Neuronal stem cell (in vitro differentiated cells): ENCODE measurements around the gene ATP2A3.

ENCODE experiments used
- DNase-seq: peaks from one replicate; pipeline ENCODE4 v3.0.0-alpha.2; 2013; ENCODE audit warnings: low spot score
- H2AFZ ChIP-seq: one replicate; pipeline ENCODE4 v1.6.1; 2013; ENCODE audit warnings: mild to moderate bottlenecking, low read length, inconsistent platforms
- H2AK5ac ChIP-seq: 2 replicates; pipeline ENCODE4 v1.6.1; 2013; ENCODE audit warnings: low read depth, mild to moderate bottlenecking, inconsistent platforms, low read length, moderate library complexity, mixed read lengths
- H2BK120ac ChIP-seq: 2 replicates; pipeline ENCODE4 v1.6.1; 2013; ENCODE audit warnings: low read depth, mild to moderate bottlenecking, inconsistent platforms, low read length, moderate library complexity, mixed read lengths
- H2BK12ac ChIP-seq: one replicate; pipeline ENCODE4 v1.6.1; 2013; ENCODE audit warnings: low read length, inconsistent platforms
- H2BK15ac ChIP-seq: 2 replicates; pipeline ENCODE4 v1.6.1; 2013; ENCODE audit warnings: mild to moderate bottlenecking, low read length, inconsistent platforms, mixed read lengths
- H2BK5ac ChIP-seq: one replicate; pipeline ENCODE4 v1.6.1; 2013; ENCODE audit warnings: inconsistent platforms, mild to moderate bottlenecking, low read length, moderate library complexity
- H3K14ac ChIP-seq: one replicate; pipeline ENCODE4 v1.6.1; 2013; ENCODE audit warnings: low read length, inconsistent platforms
- H3K18ac ChIP-seq: 2 replicates; pipeline ENCODE4 v1.6.1; 2013; ENCODE audit warnings: low read length, inconsistent platforms
- H3K23ac ChIP-seq: 2 replicates; pipeline ENCODE4 v1.6.1; 2013; ENCODE audit warnings: low read depth, mild to moderate bottlenecking, mixed read lengths, low read length, inconsistent platforms; ENCODE audit not compliant: poor library complexity
- H3K27ac ChIP-seq: replicated peaks from 3 replicates; pipeline ENCODE4 v1.5.1; 2013; ENCODE audit warnings: low read length, inconsistent platforms
- H3K27me3 ChIP-seq, 3 experiments: 2 replicates each; pipeline ENCODE4 v1.6.1; 2013; ENCODE audit warnings: low read length in 3 of 3, mild to moderate bottlenecking in 2 of 3, inconsistent platforms in 1 of 3, low read depth in 1 of 3, mixed read lengths in 1 of 3, moderate library complexity in 1 of 3; ENCODE audit not compliant: control insufficient read depth in 3 of 3, insufficient read depth in 3 of 3
- H3K36me3 ChIP-seq, 2 donors: replicated peaks in 1 of 2; 2 replicates each; pipeline ENCODE4 v1.6.1; 2013; ENCODE audit warnings: low read length in 2 of 2; ENCODE audit not compliant: control insufficient read depth in 2 of 2, insufficient read depth in 2 of 2
- H3K4ac ChIP-seq: 2 replicates; pipeline ENCODE4 v1.6.1; 2013; ENCODE audit warnings: inconsistent platforms, mild to moderate bottlenecking, low read length, moderate library complexity
- H3K4me1 ChIP-seq, 2 donors: 1 replicate in 1 of 2; 2 replicates in 1 of 2; pipeline ENCODE4 v1.6.1; 2013; ENCODE audit warnings: low read length in 2 of 2, low read depth in 1 of 2; ENCODE audit not compliant: control insufficient read depth in 2 of 2, insufficient read depth in 1 of 2
- H3K4me2 ChIP-seq: one replicate; pipeline ENCODE4 v1.6.1; 2013; ENCODE audit warnings: mild to moderate bottlenecking, low read length, inconsistent platforms; ENCODE audit not compliant: insufficient read depth, poor library complexity, severe bottlenecking
- H3K4me3 ChIP-seq, 2 donors: 2 replicates each; pipeline ENCODE4 v1.5.1; 2013; ENCODE audit warnings: low read length in 2 of 2, mild to moderate bottlenecking in 2 of 2, inconsistent platforms in 1 of 2, moderate library complexity in 1 of 2
- H3K79me1 ChIP-seq: one replicate; pipeline ENCODE4 v1.6.1; 2013; ENCODE audit warnings: low read depth, mild to moderate bottlenecking, inconsistent platforms, low read length, moderate library complexity
- H3K9ac ChIP-seq: one replicate; pipeline ENCODE4 v1.6.1; 2013; ENCODE audit warnings: mild to moderate bottlenecking, low read depth, low read length, inconsistent platforms; ENCODE audit not compliant: poor library complexity
- H3K9me3 ChIP-seq, 2 donors: replicated peaks in 1 of 2; 2 replicates each; pipeline versions ENCODE3 to v1.6.1; 2013; ENCODE audit warnings: low read length in 2 of 2, mild to moderate bottlenecking in 2 of 2, inconsistent platforms in 1 of 2, low read depth in 1 of 2, mixed read lengths in 1 of 2, moderate library complexity in 1 of 2; ENCODE audit not compliant: control insufficient read depth in 2 of 2, insufficient read depth in 1 of 2
- H4K8ac ChIP-seq: one replicate; pipeline ENCODE4 v1.6.1; 2013; ENCODE audit warnings: low read depth, mild to moderate bottlenecking, inconsistent platforms, low read length, moderate library complexity
- H4K91ac ChIP-seq: one replicate; pipeline ENCODE4 v1.6.1; 2013; ENCODE audit warnings: low read length, low read depth, mild to moderate bottlenecking, inconsistent platforms; ENCODE audit not compliant: poor library complexity
- WGBS, 2 donors: extraction: QIAGEN DNeasy Blood & Tissue Kit; methylation state at CpG; one replicate each; pipeline ENCODE4 v1.1.7; 2013; ENCODE audit warnings: missing lambda C conversion rate in 2 of 2, mixed read lengths in 1 of 2; ENCODE audit not compliant: insufficient read length in 2 of 2, insufficient replicate concordance in 1 of 2; ENCODE audit errors: extremely low coverage in 2 of 2; 5-methylcytosine and 5-hydroxymethylcytosine counted together

The ATP2A3 gene

DNA sequence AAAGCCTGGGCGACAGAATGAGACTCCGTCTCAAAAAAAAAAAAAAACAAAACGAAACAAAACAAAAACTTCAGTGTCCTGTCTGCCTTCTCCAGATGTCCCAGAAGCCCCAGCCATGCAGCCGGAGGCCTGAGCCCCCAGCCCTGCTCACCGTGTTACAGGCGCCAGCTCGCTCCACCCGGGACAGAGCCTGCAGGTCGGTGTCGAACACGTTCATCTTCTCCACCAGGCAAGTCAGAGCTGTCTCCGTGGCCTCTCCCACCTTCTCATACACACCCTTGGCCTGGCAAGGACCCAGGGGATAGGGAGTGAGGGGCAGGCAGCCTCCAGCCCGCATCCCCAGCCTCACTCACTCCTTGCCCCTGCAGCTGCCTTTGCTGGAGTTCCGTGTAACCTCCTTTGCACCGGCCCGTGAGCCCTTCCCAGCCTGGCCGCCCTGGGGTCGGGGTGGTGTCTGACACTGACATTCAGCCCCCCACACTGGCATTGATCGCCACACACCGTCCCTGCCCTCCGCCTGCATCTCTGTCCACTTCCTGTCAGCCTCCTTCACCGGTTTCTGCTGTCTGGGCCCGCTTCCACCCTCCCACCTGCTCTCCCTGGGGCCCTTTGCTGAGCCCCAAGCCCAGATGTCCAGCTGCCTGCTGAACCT is 20.9 kb downstream of the ATP2A3 start:
- no CpG with 5 or more reads among the region's 23 CpGs for WGBS, 2 donors
- no peak overlapping the region for H3K27ac ChIP-seq
- H3K4me1 ChIP-seq, result peaks cover 0 to 9% of the 10 kb centered on the region in 2 donors
- H3K79me1 ChIP-seq, result no peaks in the 10 kb centered on the region
- H2BK12ac ChIP-seq, result no peak overlapping the region
- DNase-seq, result no peak
- no peak overlapping the region for H3K4me3 ChIP-seq
- H3K23ac ChIP-seq, result no peak overlapping the region
- H4K8ac ChIP-seq, result no peak overlapping the region
- H2BK120ac ChIP-seq, result no peak overlapping the region
- no peak overlapping the region for H3K14ac ChIP-seq
- no peaks in the 10 kb centered on the region for H3K9me3 ChIP-seq
- no peak overlapping the region for H3K9ac ChIP-seq
- H2BK15ac ChIP-seq, result peak overlapping the region; percentile 34
- no peaks in the 10 kb centered on the region for H3K36me3 ChIP-seq
- no peak overlapping the region for H4K91ac ChIP-seq
- peak overlapping the region; percentile 24 for H2AK5ac ChIP-seq
- peaks cover 0 to 34% (median 5%) of the 10 kb centered on the region in 3 experiments for H3K27me3 ChIP-seq
- no peak overlapping the region for H3K4ac ChIP-seq
- H2AFZ ChIP-seq, result no peak overlapping the region
- H3K18ac ChIP-seq, result no peak overlapping the region
- no peak overlapping the region for H3K4me2 ChIP-seq
- no peak overlapping the region for H2BK5ac ChIP-seq

DNA sequence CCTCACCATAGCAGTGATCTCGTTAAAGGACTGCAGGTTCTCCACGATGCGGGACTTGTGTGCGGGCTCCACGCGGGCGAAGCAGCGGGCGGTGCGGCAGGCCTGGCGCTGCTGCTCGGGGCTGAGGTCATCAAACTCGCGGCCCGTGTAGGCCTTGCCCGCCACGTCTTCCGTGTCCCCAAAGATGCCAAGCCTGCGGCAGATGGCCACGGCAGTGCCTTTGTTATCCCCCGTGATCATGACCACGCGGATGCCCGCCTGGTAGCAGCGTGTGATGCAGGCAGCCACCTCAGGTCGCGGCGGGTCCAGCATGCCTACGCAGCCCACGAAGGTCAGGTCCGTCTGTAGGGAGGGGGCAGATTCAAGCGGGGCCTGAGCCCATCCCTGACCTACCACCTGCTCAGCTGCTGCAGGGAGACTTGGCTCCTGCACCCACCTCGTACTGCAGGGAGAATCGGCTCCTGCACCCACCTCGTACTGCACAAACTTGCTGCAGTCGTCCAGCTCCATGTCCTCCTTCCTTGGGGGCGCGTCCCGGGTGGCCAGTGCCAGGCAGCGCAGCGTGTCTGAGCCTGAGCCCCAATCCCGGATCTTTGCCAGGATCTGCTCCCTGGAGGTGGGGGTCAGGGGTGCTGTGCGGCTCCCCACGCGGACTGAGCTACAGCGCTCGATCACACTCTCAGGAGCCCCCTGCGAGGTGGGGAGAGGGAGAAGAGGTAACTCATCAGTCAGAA is 23.1 kb downstream of the ATP2A3 start:
- Histone ChIP-seq H3K27ac (no peak overlapping the region), H2BK12ac (peak overlapping the region; percentile 94), H3K4me2 (no peak overlapping the region), H2AK5ac (peak overlapping the region; percentile 89), H4K8ac (no peak overlapping the region), H2BK15ac (no peak overlapping the region), H2BK120ac (no peak overlapping the region), H3K18ac (peak overlapping the region; percentile 67), H3K4ac (no peak overlapping the region), H3K23ac (peak overlapping the region; percentile 90), H3K4me3 (no peak overlapping the region), H4K91ac (no peak overlapping the region), H3K9ac (peak overlapping the region; percentile 15), H2AFZ (no peak overlapping the region), H3K36me3 (no peaks in the 10 kb centered on the region), H3K14ac (no peak overlapping the region), H3K4me1 (peaks cover 0 to 9% of the 10 kb centered on the region in 2 donors), H2BK5ac (no peak overlapping the region), H3K9me3 (no peaks in the 10 kb centered on the region), H3K27me3 (peaks cover 0 to 29% (median 5%) of the 10 kb centered on the region in 3 experiments), H3K79me1 (no peaks in the 10 kb centered on the region)
- no peak for DNase-seq
- WGBS, 2 donors, result no CpG with 5 or more reads among the region's 48 CpGs

DNA sequence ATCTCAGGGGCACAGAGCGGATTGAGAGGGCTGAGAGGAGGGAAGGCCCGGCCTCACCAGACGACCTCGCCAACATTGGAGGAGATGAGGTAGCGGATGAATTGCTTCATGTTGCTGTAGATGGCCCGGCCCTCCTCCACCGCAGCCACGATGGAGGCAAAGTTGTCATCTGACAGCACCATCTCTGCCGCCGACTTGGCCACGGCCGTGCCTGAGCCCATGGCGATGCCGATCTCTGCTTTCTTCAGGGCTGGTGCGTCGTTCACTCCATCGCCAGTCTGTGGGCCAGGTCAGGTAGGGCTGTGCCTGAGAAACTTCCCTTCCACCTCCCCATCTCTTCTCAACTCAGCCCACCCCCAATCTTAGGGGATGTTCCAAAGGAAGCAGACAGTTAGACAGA is 26.9 kb downstream of the ATP2A3 start:
- H2BK12ac ChIP-seq, result no peak overlapping the region
- no peaks in the 10 kb centered on the region for H3K79me1 ChIP-seq
- H2AK5ac ChIP-seq, result no peak overlapping the region
- H3K4ac ChIP-seq, result no peak overlapping the region
- H4K91ac ChIP-seq, result no peak overlapping the region
- no peak for DNase-seq
- H3K27me3 ChIP-seq, result peaks cover 0 to 3% (median 0%) of the 10 kb centered on the region in 3 experiments
- H3K18ac ChIP-seq, result no peak overlapping the region
- H3K23ac ChIP-seq, result peak overlapping the region; percentile 25
- H3K9ac ChIP-seq, result no peak overlapping the region
- peaks cover 0 to 2% of the 10 kb centered on the region in 2 donors for H3K4me1 ChIP-seq
- H3K27ac ChIP-seq, result no peak overlapping the region
- WGBS, 2 donors, result no CpG with 5 or more reads among the region's 17 CpGs
- no peak overlapping the region for H2BK120ac ChIP-seq
- no peak overlapping the region for H3K4me3 ChIP-seq
- no peaks in the 10 kb centered on the region for H3K9me3 ChIP-seq
- no peak overlapping the region for H3K14ac ChIP-seq
- H2BK15ac ChIP-seq, result no peak overlapping the region
- no peak overlapping the region for H4K8ac ChIP-seq
- peak overlapping the region; percentile 71 for H2BK5ac ChIP-seq
- H3K36me3 ChIP-seq, result no peaks in the 10 kb centered on the region
- no peak overlapping the region for H2AFZ ChIP-seq
- H3K4me2 ChIP-seq, result no peak overlapping the region

GRCh38 chr17:3935825-3936355 is 28.3 kb downstream of the ATP2A3 start:
- no peak overlapping the region for H3K23ac ChIP-seq
- no CpG with 5 or more reads among the region's 9 CpGs for WGBS, 2 donors
- peaks cover 0 to 1% of the 10 kb centered on the region in 2 donors for H3K9me3 ChIP-seq
- no peak overlapping the region for H3K9ac ChIP-seq
- peak overlapping the region; percentile 61 for H2AK5ac ChIP-seq
- no peak overlapping the region for H2BK120ac ChIP-seq
- H2AFZ ChIP-seq, result no peak overlapping the region
- H3K27ac ChIP-seq, result no peak overlapping the region
- H3K27me3 ChIP-seq, result no peaks in the 10 kb centered on the region
- no peak overlapping the region for H3K14ac ChIP-seq
- H3K18ac ChIP-seq, result no peak overlapping the region
- H4K8ac ChIP-seq, result no peak overlapping the region
- DNase-seq, result no peak
- H2BK15ac ChIP-seq, result peak overlapping the region; percentile 33
- H2BK5ac ChIP-seq, result peak overlapping the region; percentile 71
- H3K4me3 ChIP-seq, result no peak overlapping the region
- no peaks in the 10 kb centered on the region for H3K79me1 ChIP-seq
- H4K91ac ChIP-seq, result no peak overlapping the region
- no peak overlapping the region for H3K4ac ChIP-seq
- H3K4me1 ChIP-seq, result peaks cover 0 to 2% of the 10 kb centered on the region in 2 donors
- H3K4me2 ChIP-seq, result no peak overlapping the region
- no peaks in the 10 kb centered on the region for H3K36me3 ChIP-seq
- no peak overlapping the region for H2BK12ac ChIP-seq
